GM13976 (cell line): Measurements from ENCODE around the gene N4BP2.
A peak's percentile ranks its signal among the peaks of the same experiment; 100 is the strongest.
"Not testable (repeated sequence)": the region's sequence is repeated elsewhere in the genome, so short reads cannot be mapped to it uniquely, and the experiment has no call there.

Source experiments
- DNase-seq: peaks from one replicate; pipeline ENCODE4 v3.0.0; 2012; ENCODE audit warnings: low spot score
- CTCF ChIP-seq: IDR thresholded peaks from 2 replicates; pipeline ENCODE4 v1.5.1; 2012; ENCODE audit warnings: borderline replicate concordance, mild to moderate bottlenecking; ENCODE audit not compliant: insufficient read depth; ENCODE audit errors: extremely low read depth, missing control alignments, control extremely low read depth
- in situ Hi-C: fragments of 300-500 bp; cut with MboI; formaldehyde crosslinking; loops from one replicate; pipeline ENCODE4 v1.12.0; 2022; ENCODE audit warnings: low sequenced_read_pairs, mixed read lengths, inconsistent platforms; ENCODE audit not compliant: unreplicated experiment

The N4BP2 gene

GRCh38 chr4:40056716-40057585 is at the start of gene N4BP2:
N4BP2 (plus strand) TSS chr4:40056850; CDS start chr4:40097341, 40,491 bp downstream.
- in situ Hi-C loops = no loop called here
- peak; percentile 91 for TF ChIP-seq CTCF
- peak; percentile 86 for DNase-seq

- no peak for TF ChIP-seq CTCF
- no peak for DNase-seq
- in situ Hi-C loops = no loop called here
Measured at GRCh38 chr4:40016007-40016406, 40.6 kb upstream of the N4BP2 start.

GRCh38 chr4:40020221-40020620 is 36.4 kb upstream of the N4BP2 start:
- no peak for TF ChIP-seq CTCF
- in situ Hi-C loops = no loop called here
- no peak for DNase-seq

- DNase-seq, in situ Hi-C loops: not testable (repeated sequence)
Measured at GRCh38 chr4:40021116-40021515, 35.5 kb upstream of the N4BP2 start.

- in situ Hi-C loops = not testable (repeated sequence)
Measured at GRCh38 chr4:40024049-40024448, 32.6 kb upstream of the N4BP2 start.

GRCh38 chr4:40032785-40033184 is 23.9 kb upstream of the N4BP2 start:
- no peak for DNase-seq
- in situ Hi-C loops = no loop called here
- TF ChIP-seq CTCF = no peak

More at GRCh38 chr4:40024049-40024448, 32.6 kb upstream of the N4BP2 start:
- not testable (repeated sequence) for DNase-seq

GRCh38 chr4:40033613-40034012 is 23.0 kb upstream of the N4BP2 start:
- TF ChIP-seq CTCF = no peak
- DNase-seq = no peak
- in situ Hi-C loops = no loop called here

- in situ Hi-C loops = no loop called here
- DNase-seq = no peak
- no peak for TF ChIP-seq CTCF
Measured at GRCh38 chr4:40038977-40039376, 17.7 kb upstream of the N4BP2 start.
